HG03097 (cell line): ENCODE results near the gene SPATA2.

Experiments
- ATAC-seq: cut with Tn5 transposase; IDR thresholded peaks from one replicate; pipeline ENCODE4 v1.9.1; 2021; ENCODE audit not compliant: unreplicated experiment, low FRiP score

SPATA2 gene

DNA sequence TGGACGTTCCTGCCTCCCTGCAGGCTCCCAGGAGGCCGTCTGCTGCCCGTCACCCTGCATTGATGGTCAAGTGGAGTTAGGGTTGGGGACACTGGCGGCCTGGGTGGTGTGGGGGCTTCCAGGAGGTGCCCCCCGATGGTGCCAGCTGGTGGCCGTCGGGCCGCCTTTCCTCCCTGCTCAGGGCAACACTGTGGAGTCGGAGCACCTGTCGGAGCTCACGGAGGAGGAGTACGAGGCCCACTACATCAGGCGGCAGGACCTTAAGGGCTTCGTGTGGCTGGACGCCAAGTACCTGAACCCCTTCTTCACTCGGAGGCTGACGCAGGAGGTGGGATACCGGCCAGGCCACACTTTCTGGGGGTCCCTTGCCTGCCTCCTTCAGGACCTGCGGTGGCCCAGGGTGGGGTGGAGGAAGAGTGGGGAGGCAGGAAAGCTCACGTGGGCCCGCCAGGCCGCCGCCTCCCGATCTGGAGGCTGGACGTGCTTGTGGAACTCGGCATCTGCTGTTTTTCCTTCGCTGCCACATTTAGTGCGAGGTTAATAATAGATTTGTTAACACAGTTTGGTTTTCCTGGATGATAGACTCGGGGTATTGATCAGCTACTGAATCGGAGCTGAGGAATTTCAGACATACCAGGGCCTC lies 28.6 kb downstream of the SPATA2 start:
- ATAC-seq: no peak

DNA sequence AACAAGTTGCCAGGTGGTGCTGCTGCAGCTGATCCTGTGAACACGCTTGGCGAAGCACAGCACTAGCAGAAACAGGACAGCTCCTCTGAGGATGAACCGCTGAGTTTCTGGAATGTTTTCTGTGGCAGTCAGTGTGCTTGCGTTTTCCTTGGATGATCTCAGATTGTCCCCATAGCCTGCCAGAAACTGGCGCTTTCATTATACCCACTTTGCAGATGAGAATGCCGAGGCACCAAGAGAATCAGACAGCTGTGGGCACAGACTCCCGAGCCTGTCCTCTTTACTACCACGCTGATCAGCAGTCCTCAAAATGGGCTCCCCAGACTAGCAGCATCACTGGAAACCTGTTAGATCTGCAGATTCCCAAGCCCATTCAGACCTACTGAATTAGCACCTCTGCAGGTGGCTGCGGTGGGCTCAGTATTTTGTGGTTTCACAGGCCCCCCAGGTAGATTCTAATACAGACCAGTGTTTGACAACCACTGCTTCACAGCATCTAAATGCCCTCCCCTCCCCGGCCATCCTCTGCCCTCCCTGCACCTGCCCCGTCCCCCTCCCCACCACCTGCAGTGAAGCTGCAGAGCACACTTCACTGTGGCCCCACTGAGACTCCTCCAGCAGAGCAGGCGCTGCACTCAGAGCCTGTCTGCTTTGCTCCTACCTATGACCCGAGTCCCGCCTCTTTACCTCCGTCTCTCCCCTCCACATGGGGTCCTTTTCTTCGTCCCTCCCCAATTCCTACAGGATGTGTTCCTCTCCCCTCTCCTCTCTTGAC lies 29.6 kb downstream of the SPATA2 start:
- no peak for ATAC-seq

DNA sequence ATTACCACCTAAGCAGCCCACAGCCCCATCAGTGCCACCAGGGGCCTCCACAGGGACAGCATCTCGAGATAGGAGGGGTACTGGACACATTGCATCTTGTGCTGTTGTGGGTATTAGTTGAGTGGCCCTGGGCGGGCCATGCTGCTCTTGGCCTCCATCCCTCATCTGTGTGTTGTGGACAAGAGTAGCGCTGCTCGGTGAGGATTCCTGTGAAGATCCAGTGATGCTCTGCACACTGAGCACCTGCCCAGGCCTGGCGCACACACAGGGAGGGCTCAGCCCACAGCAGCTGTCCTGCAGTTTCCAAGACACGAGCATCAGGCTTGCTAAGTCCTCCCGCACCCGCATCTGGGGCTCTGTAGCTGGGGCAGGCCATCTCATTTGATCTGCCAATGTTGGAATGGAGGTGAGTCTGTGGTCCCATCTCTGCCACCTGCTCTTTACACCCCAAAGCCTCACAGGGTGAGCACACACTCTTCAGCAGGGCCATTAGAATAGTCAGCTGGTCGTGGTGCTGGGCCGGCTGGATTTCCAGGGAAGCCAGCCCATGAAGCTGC lies 32.0 kb downstream of the SPATA2 start:
- ATAC-seq: no peak

DNA sequence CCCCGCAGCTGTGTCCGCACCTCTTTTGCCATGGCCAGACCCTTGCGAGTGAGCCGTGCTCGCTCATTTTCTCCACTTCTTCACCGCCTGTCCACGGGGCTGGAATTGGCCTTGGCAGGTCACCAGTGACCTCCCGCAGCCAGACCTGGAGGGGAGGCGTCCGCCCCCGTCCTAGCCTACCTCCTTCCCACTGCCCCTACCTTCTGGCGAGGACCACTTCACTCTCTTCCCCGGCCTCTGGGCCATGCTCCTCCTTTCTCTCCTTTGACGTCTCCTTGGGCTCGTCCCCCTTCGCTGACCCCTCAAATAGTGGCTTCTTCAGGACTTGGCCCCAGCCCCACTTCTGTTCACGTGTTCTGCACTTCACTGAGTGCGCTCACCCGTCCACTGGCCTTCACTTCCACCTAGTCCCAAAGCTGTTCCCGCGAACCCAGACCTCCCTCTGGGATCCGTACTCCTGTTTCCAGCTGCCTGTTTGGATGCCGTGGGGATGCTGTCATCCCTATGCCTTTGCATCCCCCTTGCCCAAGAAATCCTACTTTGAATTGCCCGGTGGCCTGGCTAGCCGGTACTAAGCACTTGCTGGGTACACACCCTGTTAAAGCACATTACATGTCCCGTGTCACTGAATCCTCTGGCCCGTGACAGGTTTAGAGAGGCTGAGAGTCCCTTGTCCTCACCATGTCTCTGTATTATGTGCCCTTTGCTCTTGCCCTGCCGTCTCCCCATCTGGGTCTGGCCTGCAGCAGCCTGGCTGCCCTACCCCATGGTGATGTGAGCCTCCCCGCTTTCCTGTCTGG lies 33.0 kb downstream of the SPATA2 start:
- ATAC-seq: no peak

DNA sequence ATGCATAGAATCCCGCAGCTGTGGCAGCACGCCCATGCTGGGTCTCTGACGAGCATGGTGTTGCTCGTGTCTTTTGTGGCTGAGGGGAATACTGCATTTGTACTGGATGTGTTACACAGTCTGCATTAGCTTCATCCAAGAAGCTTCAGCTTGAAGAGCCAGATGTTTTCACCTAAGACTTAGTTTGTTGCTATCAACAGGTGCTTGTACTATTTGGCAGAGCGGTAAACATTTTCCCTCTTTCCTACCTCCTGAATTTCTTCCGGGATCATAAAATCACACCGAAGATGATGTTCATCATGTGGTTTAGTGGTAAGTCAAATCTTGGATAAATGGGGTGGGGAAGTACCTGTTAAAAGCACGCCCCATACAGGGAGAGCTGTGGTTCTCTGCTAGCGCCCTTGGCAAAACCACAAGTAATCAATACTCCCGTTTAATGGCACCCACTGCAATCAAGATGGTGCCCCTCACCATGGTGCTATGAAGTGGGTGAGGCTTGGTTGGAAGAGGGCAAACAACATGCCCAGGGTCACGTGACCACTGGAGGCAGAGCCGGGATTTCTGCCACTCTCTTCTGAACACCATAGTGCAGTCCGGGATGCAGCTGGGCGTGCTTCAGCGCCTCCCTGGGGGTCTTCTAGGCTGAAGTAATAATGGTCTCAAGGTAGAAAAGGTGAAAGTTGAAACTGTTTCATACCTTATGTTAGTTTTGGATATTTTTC lies 34.4 kb downstream of the SPATA2 start:
- no peak for ATAC-seq

DNA sequence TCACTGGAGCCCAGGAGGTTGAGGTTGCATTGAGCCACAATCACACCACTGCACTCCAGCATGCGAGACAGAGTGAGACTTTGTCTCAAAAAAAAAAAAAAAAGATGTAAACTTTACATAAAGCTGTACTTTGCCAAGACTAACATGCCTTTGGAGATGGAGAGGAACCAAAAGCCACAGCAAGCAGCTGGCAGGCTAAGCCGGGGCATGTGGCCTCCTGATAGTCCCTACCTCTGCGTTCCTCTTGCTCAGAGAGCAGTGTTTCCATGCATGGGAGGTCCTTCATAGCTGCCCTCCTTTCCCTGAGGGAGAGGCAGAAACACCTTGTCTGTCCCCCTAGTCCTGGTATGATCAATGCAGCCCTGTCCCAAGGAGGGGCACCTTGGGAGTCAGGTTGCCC lies 35.2 kb downstream of the SPATA2 start:
- no peak for ATAC-seq

DNA sequence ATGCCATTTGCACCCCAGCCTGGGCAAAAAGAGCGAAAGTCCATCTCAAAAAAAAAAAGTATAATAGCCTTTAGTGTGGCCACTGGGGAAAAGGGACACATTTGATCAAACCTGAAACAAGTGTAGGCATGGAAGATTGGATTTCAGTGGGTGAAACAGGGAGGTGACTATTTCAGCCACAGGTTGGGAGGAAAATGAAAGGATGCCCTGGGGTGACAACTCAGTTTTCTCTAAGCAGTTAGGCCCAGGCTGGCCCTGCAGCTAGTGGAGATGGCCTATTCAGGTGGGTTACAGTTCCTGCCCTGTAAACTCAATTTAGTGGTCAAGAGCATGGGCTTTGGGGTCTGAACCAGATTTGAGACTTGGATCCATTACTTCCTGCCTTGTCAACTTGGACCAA lies 36.4 kb downstream of the SPATA2 start:
- no peak for ATAC-seq

DNA sequence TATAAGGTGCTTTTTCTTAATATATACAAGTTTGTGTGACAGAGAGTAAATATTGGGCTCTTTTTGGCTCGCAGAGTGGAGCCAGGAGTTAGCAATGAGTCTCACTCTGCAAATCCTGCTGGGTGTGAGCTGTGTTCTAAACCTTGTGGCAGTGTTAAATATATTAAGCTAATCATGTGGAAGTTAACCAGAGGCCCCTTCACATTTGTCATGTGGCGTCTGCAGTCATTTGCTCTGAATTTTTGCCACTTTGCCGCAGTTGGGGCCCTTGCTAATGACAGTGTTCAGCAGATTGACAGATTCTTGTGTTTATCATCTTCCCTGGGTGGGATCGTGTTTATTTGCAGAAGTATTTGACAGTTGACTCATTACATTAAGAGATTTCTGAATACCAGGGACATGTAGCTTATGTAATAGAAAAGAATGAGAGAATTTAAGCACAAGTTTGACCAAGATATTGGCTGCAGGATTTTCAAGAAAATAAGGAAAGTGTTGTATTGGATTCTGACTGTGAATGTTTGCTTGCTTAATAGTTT lies 37.9 kb downstream of the SPATA2 start:
- no peak for ATAC-seq

DNA sequence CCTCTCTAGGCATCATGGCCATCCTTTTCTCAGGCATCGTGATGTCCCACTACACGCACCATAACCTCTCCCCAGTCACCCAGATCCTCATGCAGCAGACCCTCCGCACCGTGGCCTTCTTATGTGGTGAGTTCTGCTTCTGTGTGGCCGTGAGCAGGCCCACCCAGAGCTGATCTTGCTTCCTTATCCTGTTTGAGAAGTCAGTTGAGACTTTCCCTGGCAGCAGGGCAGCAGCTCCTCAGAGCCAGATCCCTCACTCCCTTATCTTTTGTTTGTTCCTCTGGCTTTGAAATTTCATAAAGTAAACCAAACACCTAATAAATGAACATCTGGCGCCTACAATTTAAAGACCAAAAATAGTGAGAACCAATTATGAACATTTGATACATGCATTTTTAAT lies 40.6 kb downstream of the SPATA2 start:
- ATAC-seq: no peak

DNA sequence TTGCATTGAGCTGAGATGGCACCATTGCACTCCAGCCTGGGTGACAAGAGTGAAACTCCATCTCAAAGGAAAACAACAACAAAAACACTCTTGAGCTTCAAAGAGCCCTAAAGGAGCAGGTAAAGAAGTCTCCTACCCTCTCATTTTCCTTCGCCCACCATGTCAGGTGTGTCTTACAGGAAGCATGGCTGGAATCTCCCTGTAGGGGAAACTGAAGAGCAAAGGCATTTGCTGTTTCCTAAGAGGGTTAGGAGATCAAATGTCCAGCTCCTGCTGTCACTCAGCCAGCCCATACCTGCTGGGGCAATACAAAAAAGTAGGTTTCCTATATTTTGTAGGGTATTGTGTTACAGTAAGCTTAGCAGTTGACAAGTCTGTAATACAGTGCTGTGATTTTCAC lies 43.3 kb downstream of the SPATA2 start:
- ATAC-seq: no peak

DNA sequence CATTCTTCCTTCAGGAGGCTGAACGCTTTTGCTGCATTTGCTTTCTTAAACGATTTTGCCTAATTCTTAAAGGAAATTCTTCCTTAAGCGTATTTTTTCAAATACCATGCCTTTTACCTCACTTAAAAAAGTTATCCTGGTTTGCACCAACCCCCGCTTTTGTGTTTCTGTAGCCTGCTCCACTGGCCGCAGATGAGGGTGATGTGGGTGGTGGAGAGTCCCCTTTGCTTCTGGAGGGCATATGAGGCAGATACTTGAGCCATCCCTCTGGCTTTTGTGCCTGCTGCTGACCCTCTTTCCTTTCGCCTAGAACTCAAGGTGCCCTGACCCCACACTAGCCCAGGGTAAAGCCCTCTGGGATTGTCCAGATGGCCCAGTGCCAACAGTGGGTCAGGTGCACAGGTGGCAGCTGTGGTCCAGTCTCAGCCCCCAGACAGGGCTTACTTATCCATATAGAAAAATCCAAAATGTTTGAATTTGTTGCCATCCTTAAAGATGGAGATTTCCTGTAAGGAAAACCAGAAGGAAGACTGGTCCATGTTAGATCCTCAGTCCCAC lies 43.9 kb downstream of the SPATA2 start:
- no peak for ATAC-seq

DNA sequence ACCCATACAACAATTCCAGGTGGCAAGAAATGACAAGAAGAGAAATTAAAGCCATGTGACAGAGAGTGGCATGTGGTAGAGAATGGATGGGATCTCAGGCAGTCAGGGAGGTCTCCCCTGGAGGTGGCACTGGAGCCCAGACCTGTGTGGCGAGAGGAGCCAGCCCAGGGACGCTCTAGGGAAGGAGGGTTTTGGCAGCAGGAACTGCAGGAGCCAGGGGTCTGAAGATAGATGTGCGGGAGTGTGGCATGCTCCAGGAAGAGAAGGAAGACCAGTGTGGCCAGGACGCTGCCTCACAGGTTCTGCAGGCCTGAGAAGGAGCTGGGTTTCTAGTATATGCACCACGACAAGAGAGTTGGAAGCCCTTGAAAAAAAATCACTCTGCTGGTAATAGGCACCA lies 45.1 kb downstream of the SPATA2 start:
- no peak for ATAC-seq

DNA sequence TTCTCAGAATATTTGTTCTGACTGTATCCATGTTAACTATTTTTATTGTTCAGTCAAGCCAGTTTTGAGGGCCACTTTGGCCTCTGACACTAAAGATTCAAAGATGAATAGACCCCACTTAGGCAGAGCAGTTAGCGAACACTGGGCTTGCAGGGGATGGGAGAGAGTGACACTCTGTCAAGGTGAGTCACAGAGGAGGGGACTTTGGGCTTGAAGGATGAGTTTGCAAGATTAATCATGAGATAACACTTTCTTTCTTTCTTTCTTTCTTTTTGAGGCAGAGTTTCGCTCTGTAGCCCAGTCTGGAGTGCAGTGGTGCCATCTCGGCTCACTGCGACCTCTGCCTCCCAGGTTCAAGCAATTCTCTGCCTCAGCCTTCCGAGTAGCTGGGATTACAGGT lies 46.4 kb downstream of the SPATA2 start:
- ATAC-seq: no peak

DNA sequence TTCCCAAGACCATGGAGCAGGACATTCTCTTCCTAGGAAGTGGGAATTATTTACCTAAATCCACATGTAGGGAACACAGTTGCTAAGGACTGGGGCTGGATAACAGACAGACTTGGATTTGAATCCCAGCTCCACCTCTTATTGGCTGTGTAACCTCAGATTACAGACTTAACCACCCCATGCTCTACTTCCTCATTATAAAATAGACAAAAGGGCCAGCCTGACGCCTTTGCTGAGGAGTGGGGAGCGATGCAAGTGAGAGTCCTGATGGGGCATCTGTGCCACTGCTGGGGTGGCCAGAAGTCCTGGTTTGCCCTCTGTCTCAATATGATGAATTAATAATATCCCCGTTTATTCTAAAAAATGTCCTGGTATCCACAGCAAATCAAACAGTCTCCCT lies 46.8 kb downstream of the SPATA2 start:
- no peak for ATAC-seq

DNA sequence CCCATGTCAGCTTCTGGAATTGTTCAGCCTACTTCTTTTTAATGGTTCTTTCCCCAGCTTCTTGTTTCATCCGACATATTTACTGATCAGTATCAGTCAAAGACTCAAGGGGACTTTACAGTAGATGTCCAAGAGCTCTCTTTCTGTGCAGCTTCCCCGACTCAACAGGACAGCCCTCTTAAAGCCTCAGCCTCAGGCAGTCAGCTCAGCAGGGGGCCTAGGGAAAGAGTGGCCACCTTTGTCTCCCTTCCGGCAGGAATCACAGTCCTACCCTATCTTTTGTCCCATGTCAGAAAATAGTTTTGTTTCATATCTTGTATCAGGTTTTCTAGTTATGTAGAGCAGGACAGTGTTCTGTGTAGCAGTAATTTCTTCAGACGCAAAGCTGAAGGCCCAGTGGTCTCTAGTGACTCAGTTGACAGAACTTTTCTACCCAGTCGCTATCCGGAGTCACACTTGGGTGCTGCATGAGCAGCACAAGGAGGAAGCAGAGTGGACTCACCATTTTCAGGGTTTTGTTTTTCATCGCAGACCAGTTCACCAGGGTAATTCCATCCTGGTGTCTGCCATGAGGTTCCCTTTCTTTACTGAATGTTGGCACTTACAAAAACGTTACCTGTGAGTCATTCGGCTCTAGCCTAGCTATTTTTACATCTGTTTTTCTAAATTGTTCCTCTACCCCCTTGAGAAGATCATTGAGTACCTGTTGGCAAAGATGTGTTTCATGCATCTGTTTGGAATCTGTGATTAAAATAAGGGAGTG lies 47.7 kb downstream of the SPATA2 start:
- no peak for ATAC-seq

DNA sequence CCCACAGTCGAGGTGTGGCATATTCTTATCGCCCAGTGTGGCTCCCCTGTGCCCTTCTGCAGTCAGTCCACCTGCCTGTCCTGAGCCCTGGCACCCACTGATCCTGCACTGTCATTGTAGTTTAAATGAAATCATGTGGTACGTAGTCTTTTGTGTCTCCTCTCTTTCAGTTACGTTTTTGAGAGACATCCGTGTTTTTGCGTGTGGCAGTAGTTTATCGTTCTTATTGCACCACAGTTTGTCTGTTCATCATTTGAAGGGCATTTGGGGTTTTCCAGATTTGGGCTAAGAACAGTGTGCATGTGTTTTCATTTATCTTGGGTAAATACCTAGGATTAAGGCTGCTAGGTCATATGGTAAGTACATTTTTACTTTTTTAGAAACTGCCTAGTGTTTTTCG lies 49.3 kb downstream of the SPATA2 start:
- ATAC-seq: no peak

DNA sequence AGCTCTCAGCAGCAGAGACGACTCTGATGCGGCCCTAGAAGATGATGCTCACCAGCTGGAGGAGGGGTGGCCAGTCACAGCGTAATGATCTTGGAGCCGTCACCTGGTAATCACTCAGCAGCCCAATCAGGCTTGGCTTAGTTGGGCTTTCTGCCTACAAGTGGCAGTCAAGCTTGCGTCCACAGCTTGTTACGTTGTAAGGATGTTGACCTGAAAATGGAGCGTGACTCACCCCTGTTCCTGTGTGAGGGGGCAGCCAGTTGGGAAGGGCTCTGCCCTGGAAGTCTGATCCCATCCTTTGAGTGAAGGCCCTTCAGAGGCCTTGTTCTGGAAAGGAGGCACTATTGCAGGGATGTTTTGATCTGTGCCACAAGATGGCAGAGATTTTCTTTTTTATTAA lies 49.8 kb downstream of the SPATA2 start:
- ATAC-seq: no peak

DNA sequence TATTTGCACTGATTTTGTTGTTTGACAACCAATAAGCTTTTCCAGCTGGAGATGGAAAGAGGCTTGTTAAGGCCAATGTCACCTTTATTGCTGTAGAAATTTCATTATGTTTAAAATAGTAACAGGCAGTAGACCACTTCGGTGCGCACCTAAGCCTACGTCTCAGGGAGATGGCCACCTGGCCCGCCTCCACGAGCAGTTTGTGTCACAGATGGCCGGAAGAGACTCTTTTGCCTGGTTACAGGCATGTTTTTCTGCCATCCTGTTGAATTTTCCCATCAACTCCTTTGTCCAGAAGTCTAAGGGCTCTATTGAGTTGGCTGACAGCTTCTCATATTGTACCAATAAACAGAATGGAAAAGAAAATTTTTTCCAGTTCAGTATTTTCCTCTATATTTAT lies 51.7 kb downstream of the SPATA2 start:
- ATAC-seq: no peak

DNA sequence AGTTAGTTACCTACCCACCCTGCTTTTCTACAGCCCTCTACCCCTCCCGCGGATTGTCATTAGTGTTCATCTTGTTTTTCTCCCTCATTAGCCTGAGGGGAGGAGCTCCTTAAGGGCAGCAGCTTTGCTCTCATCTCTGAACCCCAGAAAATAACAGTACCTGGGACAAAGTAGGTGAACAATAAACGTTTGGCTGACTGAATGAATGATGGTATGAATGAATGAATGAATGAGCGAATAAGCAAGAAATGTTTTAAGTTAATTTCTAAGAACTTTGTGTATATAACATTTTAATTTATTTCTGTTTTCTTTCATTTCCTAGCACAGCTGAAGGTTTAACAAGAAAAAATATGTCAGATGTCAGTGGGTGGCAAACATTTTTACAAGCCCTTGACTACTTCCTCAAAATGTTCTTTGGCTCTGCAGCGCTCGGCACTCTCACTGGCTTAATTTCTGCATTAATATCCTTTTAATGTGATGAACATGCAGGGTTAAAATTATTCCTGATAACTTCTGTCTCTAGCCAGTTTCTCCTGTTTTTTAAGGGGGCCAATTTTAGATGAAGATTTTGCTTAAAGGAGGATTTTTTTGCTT lies 52.6 kb downstream of the SPATA2 start:
- no peak for ATAC-seq
